ENCODE measurements around the gene SLF2. TPM values are rescaled to one million over a fixed set of nuclear protein-coding genes. Genes with fewer than 3 reads are reported as not detected.

Gene SLF2
- total RNA-seq, 1 donor from 2014 or later, result 43.0 TPM

DNA sequence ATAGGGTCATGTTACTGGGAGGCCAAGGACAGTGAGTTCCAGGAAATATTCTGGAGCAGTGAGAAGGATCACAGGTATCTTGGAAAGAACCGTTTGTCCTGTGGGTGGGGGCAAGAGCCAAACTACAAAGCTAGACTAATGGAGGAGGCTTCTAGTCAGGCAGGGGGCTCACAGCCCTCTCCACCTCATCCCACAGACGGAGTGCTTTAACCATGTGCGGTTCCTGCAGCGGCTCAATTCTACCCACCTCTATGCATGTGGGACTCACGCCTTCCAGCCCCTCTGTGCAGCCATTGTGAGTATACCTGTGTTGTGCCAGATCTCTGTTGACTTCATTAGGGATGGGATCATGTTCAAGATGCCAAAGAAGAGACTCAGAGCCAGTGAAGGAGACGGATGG lies 64.7 kb downstream of the SLF2 start:
- intact Hi-C loops (cut with micrococcal nuclease), result no loop called here

DNA sequence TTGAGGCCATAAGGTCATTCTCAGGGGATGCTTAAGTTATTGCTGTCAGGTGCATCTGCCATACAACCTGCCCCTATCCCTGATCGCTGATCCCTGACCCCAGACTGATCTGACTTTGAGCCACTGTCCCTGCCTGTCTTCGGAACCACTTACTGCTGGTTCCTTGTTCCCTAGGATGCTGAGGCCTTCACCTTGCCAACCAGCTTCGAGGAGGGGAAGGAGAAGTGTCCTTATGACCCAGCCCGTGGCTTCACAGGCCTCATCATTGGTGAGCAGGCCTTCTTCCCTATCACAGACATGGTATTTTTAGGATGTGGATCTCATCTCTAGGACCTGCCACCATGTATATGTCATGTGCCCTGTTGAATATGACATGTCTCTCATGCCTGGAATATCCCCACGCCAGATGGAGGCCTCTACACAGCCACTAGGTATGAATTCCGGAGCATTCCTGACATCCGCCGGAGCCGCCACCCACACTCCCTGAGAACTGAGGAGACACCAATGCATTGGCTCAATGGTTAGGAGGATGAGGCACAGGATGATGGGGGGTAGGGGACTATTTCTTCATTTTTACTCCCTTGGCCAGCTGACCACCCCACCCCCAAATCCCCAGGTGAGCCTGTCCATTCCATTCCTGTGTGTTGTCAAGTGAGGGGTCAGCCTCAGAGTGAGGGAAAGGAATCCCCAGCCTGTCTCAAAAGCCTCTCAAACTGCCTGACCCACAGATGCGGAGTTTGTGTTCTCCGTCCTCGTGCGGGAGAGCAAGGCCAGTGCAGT lies 65.5 kb downstream of the SLF2 start:
- intact Hi-C loops (cut with micrococcal nuclease), result no loop called here

DNA sequence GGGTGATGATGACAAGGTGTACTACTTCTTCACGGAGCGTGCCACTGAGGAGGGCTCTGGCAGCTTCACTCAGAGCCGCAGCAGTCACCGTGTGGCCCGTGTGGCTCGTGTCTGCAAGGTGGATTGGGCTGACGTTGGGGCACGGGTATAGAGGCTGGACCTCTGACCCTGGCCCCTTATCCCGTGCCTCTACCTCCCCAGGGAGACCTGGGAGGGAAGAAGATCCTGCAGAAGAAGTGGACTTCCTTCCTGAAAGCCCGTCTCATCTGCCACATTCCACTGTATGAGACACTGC lies 66.1 kb downstream of the SLF2 start:
- intact Hi-C loops (cut with micrococcal nuclease), result no loop called here

DNA sequence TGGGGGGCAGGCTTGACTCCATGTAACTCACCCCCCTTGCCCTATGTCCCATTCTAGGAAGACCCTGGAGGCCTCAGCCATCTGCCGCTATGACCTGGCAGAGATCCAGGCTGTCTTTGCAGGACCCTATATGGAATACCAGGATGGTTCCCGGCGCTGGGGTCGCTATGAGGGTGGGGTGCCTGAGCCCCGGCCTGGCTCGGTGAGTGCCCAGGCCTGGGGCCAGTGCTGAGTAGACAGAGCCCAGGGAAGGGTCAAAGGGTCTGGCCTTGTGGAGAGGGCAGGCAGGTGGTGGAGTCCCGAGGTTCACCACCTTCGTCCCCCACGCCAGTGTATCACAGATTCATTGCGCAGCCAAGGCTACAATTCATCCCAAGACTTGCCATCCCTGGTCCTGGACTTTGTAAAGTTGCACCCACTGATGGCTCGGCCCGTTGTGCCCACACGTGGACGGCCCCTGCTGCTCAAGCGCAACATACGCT lies 67.1 kb downstream of the SLF2 start:
- intact Hi-C loops (cut with micrococcal nuclease), result no loop called here

DNA sequence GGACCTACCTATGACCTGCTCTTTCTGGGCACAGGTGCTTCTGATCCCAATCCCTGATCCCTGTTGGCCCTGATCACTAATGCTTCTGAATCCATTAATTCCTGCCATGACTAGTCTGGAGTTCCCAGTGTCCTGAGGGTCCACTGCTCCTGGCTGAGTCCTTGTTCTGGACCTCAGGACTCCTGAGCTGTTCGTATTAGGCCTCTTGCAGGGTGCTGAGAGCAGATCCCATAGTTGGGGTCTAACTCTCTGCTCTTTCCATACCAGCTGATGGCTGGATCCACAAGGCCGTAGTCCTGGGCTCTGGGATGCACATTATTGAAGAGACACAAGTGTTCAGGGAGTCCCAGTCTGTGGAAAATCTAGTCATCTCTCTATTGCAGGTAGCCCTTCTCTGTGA lies 67.5 kb downstream of the SLF2 start:
- intact Hi-C loops (cut with micrococcal nuclease), result no loop called here

DNA sequence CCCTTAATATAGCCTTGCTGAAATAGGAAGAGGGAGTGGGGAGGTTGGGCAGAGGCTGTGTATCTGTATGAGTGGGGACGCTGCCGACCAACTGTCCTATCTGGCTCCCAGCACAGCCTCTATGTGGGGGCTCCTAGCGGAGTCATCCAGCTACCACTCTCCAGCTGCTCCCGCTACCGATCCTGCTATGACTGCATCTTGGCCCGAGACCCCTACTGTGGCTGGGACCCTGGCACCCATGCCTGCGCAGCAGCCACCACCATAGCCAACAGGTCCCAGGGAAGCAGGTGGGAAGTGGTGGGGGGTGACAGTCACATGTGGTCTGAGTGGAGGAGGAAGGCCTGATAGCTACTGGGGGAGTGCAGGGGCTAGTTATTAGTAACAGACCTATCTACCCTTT lies 67.9 kb downstream of the SLF2 start:
- intact Hi-C loops (cut with micrococcal nuclease), result no loop called here

DNA sequence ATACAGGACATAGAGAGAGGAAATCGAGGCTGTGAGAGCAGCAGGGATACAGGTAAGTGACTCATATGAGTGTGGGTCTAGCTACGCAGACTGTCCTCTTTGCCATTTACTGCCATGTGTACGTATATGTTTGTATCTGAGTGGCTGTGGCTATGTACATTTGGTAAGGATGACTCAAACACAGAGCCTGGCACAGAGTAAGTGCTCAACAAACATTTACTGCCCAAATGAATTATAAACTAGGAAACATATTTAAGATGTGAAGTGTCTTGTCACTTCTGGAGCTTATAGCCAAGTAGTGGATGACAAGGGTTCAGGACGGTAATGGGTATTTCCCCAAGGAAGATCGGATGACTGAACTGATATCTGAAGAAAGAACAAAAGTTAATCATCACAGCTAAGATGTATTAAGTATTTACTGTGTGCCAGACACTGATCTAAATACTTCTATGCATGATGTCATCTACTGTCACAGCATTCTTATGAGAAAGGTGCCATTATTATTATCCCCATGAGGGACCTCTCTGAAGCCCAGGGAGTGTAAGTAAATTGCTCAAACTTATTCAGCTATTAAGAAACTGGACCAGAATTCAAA lies 68.5 kb downstream of the SLF2 start:
- intact Hi-C loops (cut with micrococcal nuclease), result no loop called here

DNA sequence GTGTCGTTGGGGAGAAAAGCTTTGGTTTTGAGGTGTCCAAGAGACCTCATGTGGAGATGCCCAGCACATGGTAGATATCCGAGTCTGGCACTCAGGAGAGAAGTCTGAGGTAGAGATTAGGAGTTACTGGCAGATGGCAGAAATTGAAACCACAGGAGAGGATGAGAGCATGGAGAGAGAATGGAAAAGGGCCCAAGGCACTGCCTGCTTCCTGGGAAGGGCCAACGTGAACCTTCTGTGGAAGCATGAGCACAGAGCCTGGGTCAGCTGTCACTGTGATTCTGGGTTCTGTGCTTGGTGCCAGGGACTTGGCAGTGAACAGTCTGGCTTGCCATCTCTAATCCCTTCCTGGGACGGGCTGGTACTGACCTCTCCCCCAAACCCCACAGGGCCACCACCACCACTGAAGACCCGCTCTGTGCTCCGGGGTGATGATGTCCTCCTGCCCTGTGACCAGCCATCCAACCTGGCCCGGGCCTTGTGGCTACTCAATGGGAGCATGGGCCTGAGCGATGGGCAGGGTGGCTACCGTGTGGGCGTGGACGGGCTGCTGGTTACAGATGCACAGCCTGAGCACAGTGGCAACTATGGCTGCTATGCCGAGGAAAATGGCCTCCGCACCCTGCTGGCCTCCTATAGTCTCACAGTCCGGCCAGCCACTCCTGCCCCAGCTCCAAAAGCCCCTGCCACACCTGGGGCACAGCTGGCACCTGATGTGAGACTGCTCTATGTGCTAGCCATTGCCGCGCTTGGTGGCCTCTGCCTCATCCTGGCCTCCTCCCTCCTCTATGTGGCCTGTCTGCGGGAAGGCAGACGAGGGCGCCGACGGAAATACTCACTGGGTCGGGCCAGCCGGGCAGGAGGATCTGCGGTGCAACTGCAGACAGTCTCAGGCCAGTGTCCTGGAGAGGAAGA lies 70.4 kb downstream of the SLF2 start:
- intact Hi-C loops (cut with micrococcal nuclease), result no loop called here

DNA sequence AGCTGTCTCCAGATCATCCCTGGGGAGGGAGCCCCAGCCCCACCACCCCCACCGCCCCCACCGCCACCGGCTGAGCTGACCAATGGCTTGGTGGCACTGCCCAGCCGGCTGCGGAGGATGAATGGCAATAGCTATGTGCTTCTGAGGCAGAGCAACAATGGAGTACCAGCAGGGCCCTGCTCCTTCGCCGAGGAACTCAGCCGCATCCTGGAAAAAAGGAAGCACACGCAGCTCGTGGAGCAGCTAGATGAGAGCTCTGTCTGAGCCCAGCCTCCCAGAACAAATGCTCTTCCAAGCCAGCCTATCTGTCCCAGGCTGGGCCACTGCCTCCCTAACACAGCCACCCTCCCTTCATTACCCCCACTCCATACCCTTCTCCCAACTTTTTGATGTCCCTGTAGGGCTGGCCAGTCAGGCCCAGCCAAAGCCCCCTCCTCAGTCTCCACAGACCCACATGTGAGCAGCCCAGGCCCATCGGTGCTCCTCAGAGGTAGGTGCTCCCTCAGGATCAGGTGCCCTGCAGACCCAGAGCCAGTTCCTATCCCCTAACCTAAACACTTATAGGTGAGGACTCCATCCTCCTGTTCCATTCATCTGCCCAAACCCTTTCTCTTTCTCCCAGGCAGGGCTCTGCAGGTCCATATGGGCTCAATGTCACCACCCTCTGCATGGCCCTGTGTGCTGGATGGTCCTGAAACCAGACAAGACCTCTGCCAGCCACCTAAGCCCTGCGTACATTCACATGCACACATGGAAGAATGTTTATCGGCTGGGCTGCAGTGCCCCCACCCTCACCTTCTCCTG lies 71.3 kb downstream of the SLF2 start:
- intact Hi-C loops (cut with micrococcal nuclease), result no loop called here

DNA sequence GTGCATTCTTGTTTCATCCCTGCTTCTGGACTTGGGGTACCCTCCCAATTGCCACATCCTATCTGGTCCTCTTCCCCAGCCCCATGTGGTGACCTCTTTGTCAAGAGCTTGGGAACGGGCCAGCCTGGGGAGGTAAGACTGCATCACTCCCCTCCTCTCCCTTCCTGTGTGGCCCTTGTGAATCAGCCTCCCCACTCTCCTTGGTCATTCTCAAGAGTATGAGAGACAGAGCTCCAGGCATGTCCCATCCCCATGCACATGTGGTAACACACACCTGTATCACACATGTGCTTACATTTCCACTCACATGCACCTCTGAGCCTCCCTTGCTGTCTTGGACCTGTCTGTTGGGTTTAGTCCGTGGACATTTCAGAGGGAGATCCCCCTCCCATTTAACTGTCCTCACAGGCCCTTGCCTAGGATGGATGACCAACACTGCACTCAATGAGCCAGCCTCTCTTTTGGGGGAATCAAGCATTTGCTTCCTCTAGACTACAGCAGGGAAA lies 72.0 kb downstream of the SLF2 start:
- intact Hi-C loops (cut with micrococcal nuclease), result loop anchor here (5.0 kb wide), 1 partner anchor 708 kb away; no protein-coding TSS in a partner anchor

DNA sequence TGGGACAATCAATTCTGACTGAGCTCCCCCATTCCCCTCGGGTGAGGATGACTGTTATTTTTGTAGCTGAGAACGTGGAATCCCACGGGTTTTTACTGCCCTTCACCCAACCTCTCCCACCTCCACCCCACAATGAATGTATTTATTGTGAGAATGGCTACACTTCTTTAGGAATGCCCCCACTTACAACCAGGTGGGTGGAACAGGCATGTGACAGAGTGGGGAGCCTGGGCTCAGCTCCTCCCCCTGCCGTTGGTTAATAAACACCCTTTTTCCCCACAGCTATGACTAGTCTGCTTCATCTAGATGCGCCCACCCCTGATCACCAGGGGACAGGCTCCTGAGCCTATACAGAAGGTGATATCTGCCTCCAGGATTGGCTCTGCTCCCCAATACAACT lies 72.6 kb downstream of the SLF2 start:
- intact Hi-C loops (cut with micrococcal nuclease), result loop anchor here (5.0 kb wide), 1 partner anchor 707 kb away; no protein-coding TSS in a partner anchor

DNA sequence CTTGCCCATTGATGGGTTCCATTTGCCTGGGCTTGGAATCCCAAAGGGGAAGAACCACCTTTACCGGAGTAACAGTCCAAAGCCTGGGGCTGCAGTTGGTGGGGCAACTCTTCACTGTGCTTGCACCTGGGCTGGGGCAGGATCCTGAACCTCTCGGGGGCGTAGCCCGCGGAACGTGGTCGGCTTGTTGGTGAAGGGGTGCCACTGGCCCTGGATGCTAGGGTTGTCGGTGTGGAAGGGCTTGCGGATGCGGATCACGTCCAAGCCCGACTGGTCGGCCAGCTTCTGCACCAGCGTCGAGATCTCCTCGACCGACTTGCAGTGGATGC lies 73.8 kb downstream of the SLF2 start:
- intact Hi-C loops (cut with micrococcal nuclease), result loop anchor here (5.0 kb wide), 1 partner anchor 706 kb away; no protein-coding TSS in a partner anchor

DNA sequence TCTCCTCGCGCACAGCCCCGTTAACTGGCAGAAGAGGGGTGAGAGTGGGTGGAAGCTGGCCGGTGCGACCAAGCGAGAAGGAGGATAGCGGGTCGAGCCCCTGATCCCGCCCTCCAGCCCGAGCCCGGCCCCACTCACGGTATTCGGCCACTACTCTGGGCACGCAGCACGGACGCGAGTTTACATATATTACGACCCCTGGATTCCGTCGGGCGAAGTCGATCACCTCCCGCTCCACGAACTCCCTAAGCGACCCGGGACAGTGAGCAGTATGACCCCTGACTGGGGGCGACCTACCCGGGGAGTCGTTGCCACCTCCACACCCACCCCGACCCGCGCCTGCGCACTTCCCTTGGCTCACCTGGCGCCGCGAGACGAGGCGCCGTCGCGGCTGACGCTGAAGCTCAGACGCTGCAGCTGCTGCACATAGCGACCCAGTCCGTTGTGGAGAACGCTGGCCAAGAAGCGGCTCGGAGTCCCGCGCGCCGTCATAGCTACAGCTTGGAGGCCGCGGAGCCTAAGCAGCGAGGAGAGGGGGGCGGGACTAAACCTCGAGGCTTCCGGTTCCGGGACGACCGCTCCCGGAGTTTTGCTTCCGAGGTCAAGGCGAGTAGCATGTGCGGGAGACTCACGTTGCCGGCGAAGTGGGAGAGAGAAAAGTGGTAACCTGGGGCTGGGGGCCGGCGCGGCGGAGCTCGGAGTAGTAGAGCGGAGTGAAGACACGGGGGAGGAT lies 74.4 kb downstream of the SLF2 start, which contains the start of the genes MRPL43 and TWNK:
TSS of gene MRPL43 (minus strand) at position 546 of the 733 bp plus-strand sequence. CDS start at position 492, 54 bp downstream.
TSS of gene TWNK (plus strand) at position 592 of the 733 bp plus-strand sequence. CDS start 668 bp downstream, outside the sequence.
- intact Hi-C loops (cut with micrococcal nuclease), result loop anchor here (1.0 to 5.0 kb wide), 5 partner anchors 10 to 705 kb away; partner anchors contain the start of genes PDZD7, SEMA4G and SFXN3

DNA sequence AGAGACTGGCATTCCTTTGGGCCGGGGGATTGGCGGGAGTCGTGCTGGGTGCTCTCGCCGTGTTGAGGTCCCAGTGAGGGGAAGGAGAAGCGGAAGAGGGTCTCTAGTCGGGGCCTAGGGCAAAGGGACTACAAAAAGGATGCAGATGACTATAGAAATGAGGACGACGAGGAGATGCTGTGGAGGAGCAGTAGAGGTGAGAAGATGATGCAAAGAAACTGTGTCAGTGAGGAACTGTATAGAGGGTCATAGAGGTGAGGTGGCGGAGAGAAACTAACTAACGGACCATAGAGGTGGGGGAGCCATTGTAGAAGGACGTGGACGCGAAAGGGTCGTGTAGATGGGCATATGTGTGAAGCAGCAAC lies 74.9 kb downstream of the SLF2 start:
- intact Hi-C loops (cut with micrococcal nuclease), result loop anchor here (1.0 to 5.0 kb wide), 5 partner anchors 10 to 705 kb away; partner anchors contain the start of genes PDZD7, SEMA4G and SFXN3

DNA sequence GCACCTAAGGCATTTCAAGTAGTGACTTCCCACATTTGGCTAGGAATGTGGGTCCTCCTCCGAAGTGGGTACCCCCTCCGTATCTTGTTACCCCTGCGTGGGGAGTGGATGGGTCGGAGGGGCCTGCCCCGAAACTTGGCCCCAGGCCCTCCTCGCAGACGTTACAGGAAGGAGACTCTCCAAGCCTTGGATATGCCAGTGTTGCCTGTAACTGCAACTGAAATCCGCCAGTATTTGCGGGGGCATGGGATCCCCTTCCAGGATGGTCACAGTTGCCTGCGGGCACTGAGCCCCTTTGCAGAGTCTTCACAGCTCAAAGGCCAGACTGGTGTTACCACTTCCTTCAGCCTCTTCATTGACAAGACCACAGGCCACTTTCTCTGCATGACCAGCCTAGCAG lies 75.4 kb downstream of the SLF2 start:
- intact Hi-C loops (cut with micrococcal nuclease), result loop anchor here (5.0 kb wide), 1 partner anchor 704 kb away; no protein-coding TSS in a partner anchor

DNA sequence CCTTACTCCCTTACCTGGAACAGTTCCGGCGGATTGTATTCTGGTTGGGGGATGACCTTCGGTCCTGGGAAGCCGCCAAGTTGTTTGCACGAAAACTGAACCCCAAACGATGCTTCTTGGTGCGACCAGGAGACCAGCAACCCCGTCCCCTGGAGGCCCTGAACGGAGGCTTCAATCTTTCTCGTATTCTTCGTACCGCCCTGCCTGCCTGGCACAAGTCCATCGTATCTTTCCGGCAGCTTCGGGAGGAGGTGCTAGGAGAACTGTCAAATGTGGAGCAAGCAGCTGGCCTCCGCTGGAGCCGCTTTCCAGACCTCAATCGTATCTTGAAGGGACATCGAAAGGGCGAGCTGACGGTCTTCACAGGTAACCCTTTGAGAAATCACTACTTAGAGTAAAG lies 76.3 kb downstream of the SLF2 start:
- intact Hi-C loops (cut with micrococcal nuclease), result loop anchor here (5.0 kb wide), 1 partner anchor 703 kb away; no protein-coding TSS in a partner anchor

DNA sequence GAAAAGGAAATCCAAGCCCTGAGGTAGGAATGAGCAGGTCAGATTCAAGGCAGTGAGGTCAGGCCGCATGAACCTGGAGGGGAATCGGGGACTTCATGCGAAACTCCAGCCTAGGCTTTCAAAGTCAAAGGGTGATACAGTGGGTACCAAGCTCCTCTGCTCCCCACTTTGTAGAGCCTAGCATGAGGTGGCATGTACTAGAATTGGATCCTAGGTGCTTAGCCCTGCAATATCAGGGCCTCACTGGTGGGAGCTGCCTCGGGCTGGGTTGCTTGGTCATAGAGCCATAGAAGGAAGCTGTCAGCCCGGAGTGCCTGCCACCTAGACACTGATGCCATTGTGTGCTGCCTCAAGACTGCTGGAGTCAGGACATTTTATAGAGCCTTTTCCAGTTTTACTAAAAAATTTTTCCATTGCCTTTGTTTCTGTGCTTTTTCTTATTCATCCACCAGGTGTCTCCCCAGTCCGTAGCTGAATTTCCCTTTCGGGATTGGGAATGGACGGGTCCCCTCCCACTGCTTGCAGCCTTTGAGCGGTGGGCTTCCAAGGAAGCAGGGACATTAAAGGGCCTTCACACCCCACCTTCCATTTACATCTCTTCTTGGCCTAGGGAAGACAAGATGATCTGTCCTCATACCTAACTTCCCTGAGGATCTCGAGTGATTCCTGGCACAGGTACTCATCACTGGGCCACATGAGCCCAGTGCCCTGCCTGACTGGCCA lies 81.4 kb downstream of the SLF2 start:
- intact Hi-C loops (cut with micrococcal nuclease), result no loop called here

DNA sequence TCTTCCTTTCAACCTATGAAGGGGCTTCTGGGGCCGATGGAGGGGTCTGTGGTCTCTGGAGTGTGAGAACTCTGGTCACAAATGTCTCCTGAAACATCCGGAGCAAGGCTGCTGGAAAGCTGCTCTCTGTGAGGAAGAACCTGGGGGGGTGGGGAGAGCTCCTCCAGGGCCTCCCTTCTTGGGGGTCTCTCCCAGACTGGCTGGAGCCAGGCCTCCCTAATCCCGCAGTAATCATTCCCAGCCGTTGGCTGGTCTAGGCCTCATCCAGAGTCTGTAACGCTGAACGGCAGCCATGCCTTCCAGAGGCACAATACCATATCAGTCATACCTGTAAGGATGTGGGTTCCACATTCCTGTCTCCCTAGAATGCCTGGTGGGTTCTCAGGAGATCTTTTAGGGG lies 82.4 kb downstream of the SLF2 start:
- intact Hi-C loops (cut with micrococcal nuclease), result loop anchor here (5.0 kb wide), 3 partner anchors 357 to 623 kb away; partner anchors contain the start of genes BTRC and HIF1AN
